ENCODE results near the gene ROBO1. TPM values are rescaled to one million over a fixed set of nuclear protein-coding genes. Genes with fewer than 3 reads are reported as not detected.
"Not testable (repeated sequence)": the region's sequence is repeated elsewhere in the genome, so short reads cannot be mapped to it uniquely, and the experiment has no call there.

The ROBO1 gene
- polyA plus RNA-seq, 4 donors, result 98.5 to 142 (median 110) TPM

- peak in 3 of 4 donors; percentile 10 to 45 (median 36) for DNase-seq (ENCODE audit: low read depth in 4 of 4, low spot score in 3 of 4)
These were observed 583.5 kb downstream of the ROBO1 start for GRCh38 chr3:79184251-79184650.

- no peak for DNase-seq (ENCODE audit: low read depth in 4 of 4, low spot score in 3 of 4)
These were observed 584.3 kb downstream of the ROBO1 start for GRCh38 chr3:79183496-79183895.

- DNase-seq (ENCODE audit: low read depth in 4 of 4, low spot score in 3 of 4), result no peak
These were observed 589.2 kb downstream of the ROBO1 start for GRCh38 chr3:79178471-79179180.

GRCh38 chr3:79175870-79176269 is 591.9 kb downstream of the ROBO1 start:
- DNase-seq (ENCODE audit: low read depth in 4 of 4, low spot score in 3 of 4), result no peak

- not testable (repeated sequence) for DNase-seq (ENCODE audit: low read depth in 4 of 4, low spot score in 3 of 4)
These were observed 594.5 kb downstream of the ROBO1 start for GRCh38 chr3:79173259-79173658.

GRCh38 chr3:79172241-79172640 is 595.6 kb downstream of the ROBO1 start:
- DNase-seq (ENCODE audit: low read depth in 4 of 4, low spot score in 3 of 4), result no peak

- DNase-seq (ENCODE audit: low read depth in 4 of 4, low spot score in 3 of 4), result no peak
These were observed 597.8 kb downstream of the ROBO1 start for GRCh38 chr3:79170021-79170420.

GRCh38 chr3:79167651-79168416 is 600.0 kb downstream of the ROBO1 start:
- DNase-seq (ENCODE audit: low read depth in 4 of 4, low spot score in 3 of 4), result no peak

- DNase-seq (ENCODE audit: low read depth in 4 of 4, low spot score in 3 of 4), result no peak
These were observed 605.1 kb downstream of the ROBO1 start for GRCh38 chr3:79162653-79163052.

GRCh38 chr3:79161941-79162340 is 605.9 kb downstream of the ROBO1 start:
- DNase-seq (ENCODE audit: low read depth in 4 of 4, low spot score in 3 of 4), result no peak

- no peak for DNase-seq (ENCODE audit: low read depth in 4 of 4, low spot score in 3 of 4)
These were observed 607.4 kb downstream of the ROBO1 start for GRCh38 chr3:79160421-79160820.

GRCh38 chr3:79159736-79160135 is 608.1 kb downstream of the ROBO1 start:
- DNase-seq (ENCODE audit: low read depth in 4 of 4, low spot score in 3 of 4), result no peak

- no peak for DNase-seq (ENCODE audit: low read depth in 4 of 4, low spot score in 3 of 4)
These were observed 610.6 kb downstream of the ROBO1 start for GRCh38 chr3:79157191-79157590.

GRCh38 chr3:79154865-79155264 is 612.9 kb downstream of the ROBO1 start:
- no peak for DNase-seq (ENCODE audit: low read depth in 4 of 4, low spot score in 3 of 4)

GRCh38 chr3:79148786-79149185 is 619.0 kb downstream of the ROBO1 start:
- no peak for DNase-seq (ENCODE audit: low read depth in 4 of 4, low spot score in 3 of 4)

- no peak for DNase-seq (ENCODE audit: low read depth in 4 of 4, low spot score in 3 of 4)
These were observed 621.8 kb downstream of the ROBO1 start for GRCh38 chr3:79146024-79146423.

GRCh38 chr3:79140708-79141107 is 627.1 kb downstream of the ROBO1 start:
- DNase-seq (ENCODE audit: low read depth in 4 of 4, low spot score in 3 of 4), result no peak

- DNase-seq (ENCODE audit: low read depth in 4 of 4, low spot score in 3 of 4), result no peak
These were observed 628.3 kb downstream of the ROBO1 start for GRCh38 chr3:79139395-79140068.

GRCh38 chr3:79125313-79125984 is 642.3 kb downstream of the ROBO1 start:
- DNase-seq (ENCODE audit: low read depth in 4 of 4, low spot score in 3 of 4), result no peak

GRCh38 chr3:79115458-79115857 is 652.3 kb downstream of the ROBO1 start:
- DNase-seq (ENCODE audit: low read depth in 4 of 4, low spot score in 3 of 4), result no peak

GRCh38 chr3:79113876-79114275 is 653.9 kb downstream of the ROBO1 start:
- no peak for DNase-seq (ENCODE audit: low read depth in 4 of 4, low spot score in 3 of 4)
